Measurements from ENCODE around the gene ACP4.
"Not testable (repeated sequence)": the region's sequence is repeated elsewhere in the genome, so short reads cannot be mapped to it uniquely, and the experiment has no call there.

The ACP4 gene

GRCh38 chr19:50803633-50804419 lies 13.6 kb downstream of the ACP4 start:
- DNase-seq (ENCODE audit: low spot score), result no peak

GRCh38 chr19:50804420-50805272 lies 14.4 kb downstream of the ACP4 start:
- Histone ChIP-seq H3K9me3 (ENCODE audit: severe bottlenecking) (no peaks in the 10 kb centered on the region), H3K36me3 (ENCODE audit: low read depth) (peaks cover 39% of the 10 kb centered on the region), H3K27ac (ENCODE audit: poor library complexity, severe bottlenecking) (peak overlapping the region; percentile 81), H3K4me3 (ENCODE audit: severe bottlenecking) (peak overlapping the region; percentile 97), H3K27me3 (ENCODE audit: insufficient read depth, poor library complexity, severe bottlenecking) (no peaks in the 10 kb centered on the region), H3K4me1 (ENCODE audit: insufficient read depth, poor library complexity, severe bottlenecking) (peaks cover 8% of the 10 kb centered on the region)
- DNase-seq (ENCODE audit: low spot score) (peak; percentile 98), ATAC-seq (ENCODE audit: low read depth) (peak; percentile 92)
- no peak for TF ChIP-seq CTCF (IDR thresholded peaks at IDR 0.05; ENCODE audit: poor library complexity, severe bottlenecking)

More at GRCh38 chr19:50803633-50804419, 13.6 kb downstream of the ACP4 start:
- Histone ChIP-seq H3K4me3 (ENCODE audit: severe bottlenecking) (peak overlapping the region; percentile 97), H3K36me3 (ENCODE audit: low read depth) (peaks cover 48% of the 10 kb centered on the region), H3K27ac (ENCODE audit: poor library complexity, severe bottlenecking) (peak overlapping the region; percentile 81), H3K9me3 (ENCODE audit: severe bottlenecking) (no peaks in the 10 kb centered on the region), H3K27me3 (ENCODE audit: insufficient read depth, poor library complexity, severe bottlenecking) (no peaks in the 10 kb centered on the region), H3K4me1 (ENCODE audit: insufficient read depth, poor library complexity, severe bottlenecking) (peaks cover 8% of the 10 kb centered on the region)
- ATAC-seq (ENCODE audit: low read depth), result peak; percentile 10; the same call in 1 of the 3 replicates
- TF ChIP-seq CTCF (IDR thresholded peaks at IDR 0.05; ENCODE audit: poor library complexity, severe bottlenecking), result no peak

GRCh38 chr19:50808856-50809255 lies 18.6 kb downstream of the ACP4 start:
- no peak for TF ChIP-seq CTCF (IDR thresholded peaks at IDR 0.05; ENCODE audit: poor library complexity, severe bottlenecking)
- Histone ChIP-seq H3K4me3 (ENCODE audit: severe bottlenecking) (no peak overlapping the region), H3K27me3 (ENCODE audit: insufficient read depth, poor library complexity, severe bottlenecking) (no peaks in the 10 kb centered on the region), H3K9me3 (ENCODE audit: severe bottlenecking) (no peaks in the 10 kb centered on the region), H3K36me3 (ENCODE audit: low read depth) (no peaks in the 10 kb centered on the region), H3K27ac (ENCODE audit: poor library complexity, severe bottlenecking) (no peak overlapping the region), H3K4me1 (ENCODE audit: insufficient read depth, poor library complexity, severe bottlenecking) (no peaks in the 10 kb centered on the region)
- ATAC-seq (ENCODE audit: low read depth) (no peak), DNase-seq (ENCODE audit: low spot score) (no peak)

- not testable (repeated sequence) for H3K36me3 ChIP-seq (ENCODE audit: low read depth); ATAC-seq (ENCODE audit: low read depth); H3K27me3 ChIP-seq (ENCODE audit: insufficient read depth, poor library complexity, severe bottlenecking); H3K9me3 ChIP-seq (ENCODE audit: severe bottlenecking); H3K27ac ChIP-seq (ENCODE audit: poor library complexity, severe bottlenecking); DNase-seq (ENCODE audit: low spot score); H3K4me3 ChIP-seq (ENCODE audit: severe bottlenecking); H3K4me1 ChIP-seq (ENCODE audit: insufficient read depth, poor library complexity, severe bottlenecking)
Measured at GRCh38 chr19:50811622-50812238, 21.5 kb downstream of the ACP4 start.

DNA sequence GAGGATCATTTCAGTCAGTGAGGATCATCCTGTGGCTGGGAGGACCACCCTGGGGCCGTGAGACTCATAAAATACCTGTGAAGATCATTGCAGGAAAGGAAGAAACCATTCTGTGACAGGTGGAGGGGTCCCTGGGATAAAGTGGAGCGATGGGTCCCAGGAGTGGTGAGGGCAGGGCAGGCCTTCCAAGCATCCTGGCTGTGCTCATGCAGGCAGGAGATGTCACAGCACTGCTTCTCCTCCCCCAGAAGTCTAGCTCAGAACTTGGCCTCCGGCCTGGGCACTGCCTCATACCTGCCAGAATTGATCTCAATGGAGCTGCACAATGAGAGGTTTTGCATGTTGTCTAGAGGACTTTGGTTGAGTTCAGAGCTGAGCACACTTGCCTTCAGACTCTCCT lies 22.3 kb downstream of the ACP4 start:
- DNase-seq (ENCODE audit: low spot score) (no peak), ATAC-seq (ENCODE audit: low read depth) (no peak)
- no peaks in the 10 kb centered on the region for H3K36me3 ChIP-seq (ENCODE audit: low read depth)
- TF ChIP-seq CTCF (IDR thresholded peaks at IDR 0.05; ENCODE audit: poor library complexity, severe bottlenecking), result no peak
- H3K4me3 ChIP-seq (ENCODE audit: severe bottlenecking), result no peak overlapping the region
- no peaks in the 10 kb centered on the region for H3K4me1 ChIP-seq (ENCODE audit: insufficient read depth, poor library complexity, severe bottlenecking)
- H3K27ac ChIP-seq (ENCODE audit: poor library complexity, severe bottlenecking), result no peak overlapping the region
- H3K9me3 ChIP-seq (ENCODE audit: severe bottlenecking), result no peaks in the 10 kb centered on the region
- H3K27me3 ChIP-seq (ENCODE audit: insufficient read depth, poor library complexity, severe bottlenecking), result no peaks in the 10 kb centered on the region
